ENCODE measurements around the gene KCND3.

Gene KCND3

DNA sequence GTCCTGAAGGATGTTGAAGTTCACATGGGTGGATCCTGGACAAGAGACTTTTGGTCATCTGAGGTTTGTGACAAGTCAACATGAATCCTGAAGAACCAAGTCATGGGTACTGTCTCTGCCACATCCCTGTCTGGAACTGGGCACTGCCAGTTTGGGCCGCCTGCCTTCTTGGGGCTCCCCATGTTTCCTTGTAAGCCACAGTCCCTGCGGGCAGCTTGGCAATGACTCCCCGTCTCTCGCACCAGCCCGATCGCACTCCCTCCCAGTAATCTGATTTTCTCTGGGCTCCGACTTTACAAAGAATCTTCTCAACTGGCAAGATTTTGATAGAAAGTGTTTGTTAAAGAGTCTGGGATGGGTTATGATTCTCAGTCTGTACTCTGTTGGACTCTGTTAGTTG lies 153.4 kb downstream of the KCND3 start:
- no peak for DNase-seq

DNA sequence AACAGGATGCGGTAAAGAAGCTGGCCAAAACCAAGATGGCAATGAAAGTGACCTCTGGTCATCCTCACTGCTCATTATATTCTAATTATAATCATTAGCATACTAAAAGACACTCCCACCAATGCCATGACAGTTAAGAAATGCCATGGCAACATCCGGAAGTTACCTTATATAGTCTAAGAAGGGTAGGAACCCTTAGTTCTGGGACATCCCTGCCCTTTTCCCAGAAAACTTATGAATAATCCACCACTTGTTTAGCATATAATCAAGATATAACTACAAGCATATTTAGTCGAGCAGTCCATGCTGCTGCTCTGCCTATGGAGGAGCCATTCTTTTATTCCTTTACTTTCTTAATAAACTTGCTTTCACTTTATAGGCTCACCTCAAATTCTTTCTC lies 154.0 kb downstream of the KCND3 start:
- no peak for DNase-seq

DNA sequence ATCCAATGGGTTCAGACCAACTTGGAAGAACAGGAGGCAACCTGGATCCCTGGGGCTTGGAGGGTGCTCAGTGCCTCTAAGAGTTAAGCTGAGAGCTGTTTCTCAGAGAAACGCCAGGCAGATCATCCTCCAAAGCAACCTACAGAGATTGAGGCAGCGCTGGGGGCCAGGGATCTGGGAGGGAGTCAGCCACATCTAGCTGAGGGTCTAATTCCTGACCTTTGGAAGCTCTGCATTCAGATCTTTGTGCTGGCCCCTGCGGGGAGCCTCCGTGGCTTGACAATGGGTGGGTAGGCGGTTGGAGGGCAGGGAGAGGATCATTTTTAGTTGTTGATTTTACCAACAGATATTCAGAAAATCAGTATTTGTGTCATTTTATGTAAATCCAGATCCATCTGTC lies 154.5 kb downstream of the KCND3 start:
- DNase-seq: no peak

DNA sequence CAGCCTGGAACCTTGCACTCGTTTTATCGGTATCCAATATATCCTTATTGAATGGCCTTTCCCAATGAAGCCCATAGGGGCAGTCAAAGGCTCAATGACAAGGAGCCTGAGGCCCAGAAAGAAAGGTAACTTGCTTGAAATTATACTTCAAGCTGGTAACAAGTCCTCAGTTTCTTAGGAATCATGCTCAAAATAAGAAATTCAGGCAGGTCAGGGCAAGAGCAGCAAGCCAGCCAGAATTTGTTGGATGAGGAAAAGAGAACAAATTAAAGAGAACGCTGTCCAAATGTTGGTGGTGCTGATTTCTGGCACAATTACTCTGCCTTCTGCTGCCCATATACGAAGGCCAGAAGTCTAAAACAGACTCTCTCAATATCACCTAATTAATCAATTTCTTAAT lies 156.1 kb downstream of the KCND3 start:
- no peak for DNase-seq

DNA sequence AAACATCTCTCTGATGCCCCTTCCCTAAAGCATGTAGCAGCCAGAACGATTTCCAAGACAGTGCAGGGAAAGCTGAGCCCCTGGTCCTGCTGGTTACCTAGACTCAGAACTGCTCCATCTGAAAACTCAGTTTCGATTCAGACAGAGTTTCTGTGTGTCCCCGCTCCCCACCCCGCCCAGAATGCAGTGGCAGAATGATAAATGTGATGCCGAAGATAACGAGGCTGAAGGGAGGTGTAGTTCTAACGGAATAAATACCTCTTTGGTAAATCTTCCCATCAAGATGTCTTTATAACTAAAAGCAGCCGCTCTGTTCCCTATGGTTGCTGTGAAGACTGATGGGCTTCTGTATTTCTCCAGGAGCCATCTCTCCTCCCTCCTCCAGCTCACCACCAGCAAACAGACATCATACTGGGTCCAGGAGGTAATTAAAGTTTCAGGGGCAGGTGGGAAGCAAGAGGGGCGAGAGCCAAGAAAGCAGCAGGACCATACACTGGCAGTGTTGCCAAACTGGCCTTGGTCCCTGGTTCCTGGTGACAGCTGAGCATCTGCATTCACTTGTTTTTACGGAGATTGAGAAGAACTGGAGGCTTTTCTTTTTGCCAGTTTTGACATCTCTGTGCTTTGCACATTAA lies 156.8 kb downstream of the KCND3 start:
- DNase-seq: no peak

DNA sequence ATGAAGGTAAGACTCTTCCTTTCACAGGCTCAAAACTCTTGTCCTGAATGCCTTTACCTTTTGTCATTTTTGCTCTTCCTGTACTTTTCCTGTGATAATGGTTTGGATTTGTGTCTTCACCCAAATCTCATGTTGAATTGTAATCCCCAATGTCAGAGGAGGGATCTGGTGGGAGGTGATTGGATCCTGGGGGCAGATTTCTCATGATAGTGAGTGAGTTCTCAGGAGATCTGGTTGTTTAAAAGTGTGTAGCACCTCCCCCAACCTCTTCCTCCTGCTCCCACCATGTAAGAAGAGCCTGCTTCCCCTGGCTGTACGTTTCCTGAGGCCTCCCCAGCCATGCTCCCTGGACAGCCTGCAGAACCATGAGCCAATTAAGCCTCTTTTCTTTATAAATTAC lies 158.3 kb downstream of the KCND3 start:
- DNase-seq: no peak

DNA sequence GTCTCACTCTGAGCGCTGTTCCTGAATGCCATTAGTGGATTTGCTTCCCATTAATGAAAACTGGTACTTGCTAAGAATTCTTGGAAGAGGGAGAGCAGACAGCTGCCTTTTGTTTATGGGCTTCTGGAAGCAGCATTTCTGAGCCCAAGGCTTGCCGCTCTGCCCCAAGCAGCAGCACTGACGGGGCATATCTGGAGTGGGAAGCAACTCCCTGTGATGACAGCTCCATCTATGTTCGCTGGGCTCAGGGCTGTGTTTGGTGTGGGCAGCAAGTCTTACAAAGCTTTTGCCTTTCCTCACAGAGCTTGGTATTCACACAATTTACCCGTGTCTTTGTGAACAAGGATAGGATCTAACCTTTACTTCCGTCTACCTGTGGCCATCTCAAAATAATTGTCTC lies 161.5 kb downstream of the KCND3 start:
- DNase-seq: no peak

DNA sequence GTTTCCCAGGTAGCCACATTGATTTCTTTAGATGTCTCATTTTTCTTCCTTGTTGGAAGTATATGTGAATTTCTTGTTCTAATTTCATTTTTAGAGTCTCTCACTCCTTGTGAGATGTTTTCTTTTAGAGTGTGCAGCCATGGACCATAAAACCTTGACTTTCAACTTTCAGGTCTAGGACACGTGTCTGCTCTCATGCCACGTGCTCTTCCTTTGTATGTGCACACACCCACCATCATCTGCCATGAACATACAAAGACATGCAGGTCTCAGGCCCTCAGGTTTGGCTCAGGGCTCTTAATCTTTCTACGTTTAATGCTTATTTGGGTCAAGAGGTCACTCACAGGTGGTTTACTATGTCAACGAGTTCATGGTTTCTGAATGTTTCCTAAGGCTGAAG lies 163.2 kb downstream of the KCND3 start:
- DNase-seq: no peak

DNA sequence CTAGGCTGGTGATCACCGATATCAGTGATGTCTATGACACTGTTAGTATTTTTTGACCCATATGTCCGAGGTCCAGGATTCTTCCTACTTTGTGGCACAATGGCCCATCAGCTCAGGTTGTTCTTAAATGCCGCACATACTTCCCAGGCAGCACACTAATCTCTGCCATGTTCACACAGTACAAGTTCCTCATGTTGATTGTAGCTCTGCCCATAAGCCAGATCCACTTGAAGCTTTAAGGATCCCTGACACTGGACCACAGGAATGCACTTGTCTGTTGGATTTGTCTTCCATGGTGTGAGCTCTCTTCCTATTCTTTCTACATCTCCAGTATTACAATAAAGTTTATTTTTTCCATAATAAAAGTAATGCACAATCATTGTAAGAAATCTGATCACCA lies 164.3 kb downstream of the KCND3 start:
- no peak for DNase-seq

DNA sequence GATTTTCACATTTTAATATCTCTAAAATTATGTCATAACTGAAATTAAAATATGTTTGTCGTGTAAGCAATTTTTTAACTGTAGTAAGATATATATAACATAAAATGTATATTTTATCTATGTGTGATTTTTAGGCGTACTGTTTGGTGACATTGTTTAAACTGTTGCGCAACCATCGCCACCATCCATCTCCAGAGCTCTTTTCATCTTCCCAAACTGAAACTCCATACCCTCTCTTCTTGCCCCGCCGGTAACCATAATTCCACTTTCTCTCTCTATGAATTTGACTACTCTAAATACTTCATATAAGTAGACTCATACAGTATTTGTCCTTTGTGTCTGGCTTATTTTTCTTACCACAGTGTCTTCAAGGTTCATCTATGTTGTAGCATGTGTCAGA lies 167.3 kb downstream of the KCND3 start:
- no peak for DNase-seq

DNA sequence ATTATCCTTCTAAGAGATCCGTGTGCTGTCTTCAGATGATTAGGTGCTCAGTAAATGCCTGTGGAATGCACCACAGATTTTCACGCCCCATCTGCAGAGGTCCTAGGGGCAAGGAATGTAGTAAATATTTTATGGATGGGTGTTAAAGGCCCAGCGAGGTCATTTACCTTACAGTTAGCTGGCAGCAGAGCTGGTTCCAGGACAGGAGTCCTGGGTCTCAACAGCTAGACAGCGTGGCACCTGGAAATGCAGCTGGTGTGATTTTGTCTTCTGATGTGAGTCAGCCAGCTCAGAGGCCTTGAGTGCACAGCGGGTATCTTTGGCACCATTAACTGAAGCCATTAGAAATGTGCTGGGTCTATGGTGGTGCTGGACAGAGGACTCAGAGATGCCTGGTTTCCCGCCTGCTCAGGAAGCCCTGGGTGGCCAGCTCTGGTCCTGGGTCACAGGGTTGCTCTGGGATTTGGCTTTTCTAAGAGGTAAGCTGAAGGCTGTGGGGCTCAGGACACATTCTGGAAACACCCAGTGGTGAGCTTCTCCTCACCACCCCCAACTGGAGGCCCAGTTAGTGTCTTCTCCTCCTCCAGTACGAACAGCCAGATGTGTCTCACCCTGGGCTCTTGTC lies 168.2 kb downstream of the KCND3 start:
- no peak for DNase-seq

DNA sequence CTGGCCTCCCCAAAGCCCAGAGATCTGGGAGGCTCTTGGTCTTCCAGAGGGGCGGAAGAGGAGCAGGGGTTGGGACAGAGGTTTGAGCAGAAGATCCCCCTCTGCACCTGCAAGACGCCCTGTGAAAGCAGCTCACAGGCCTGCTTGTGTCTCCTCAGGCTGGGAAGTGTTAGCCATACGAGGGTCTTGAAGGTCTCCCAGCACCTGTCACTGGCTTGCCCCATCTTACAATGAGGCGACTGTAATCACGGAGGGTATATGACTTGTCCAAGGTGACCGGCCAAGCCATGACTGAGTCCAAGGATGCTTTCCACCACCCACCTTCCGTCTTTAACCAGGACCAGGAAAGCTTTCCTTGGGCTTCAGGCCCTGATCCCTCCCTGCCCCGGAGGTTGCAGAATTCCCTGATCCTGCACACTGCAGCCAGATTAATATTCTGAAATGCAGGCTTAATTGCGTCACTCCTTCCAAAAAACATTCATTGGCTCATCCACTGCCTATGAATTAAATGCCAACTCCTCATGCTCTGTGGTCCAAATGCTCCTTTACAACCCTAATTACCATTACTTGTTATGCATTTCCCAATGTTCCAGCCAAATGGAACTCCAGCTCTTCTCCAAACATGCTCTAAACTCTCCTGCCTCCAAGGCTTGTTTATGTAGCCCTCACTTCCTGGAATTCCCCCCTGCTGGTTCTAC lies 169.8 kb downstream of the KCND3 start:
- no peak for DNase-seq

DNA sequence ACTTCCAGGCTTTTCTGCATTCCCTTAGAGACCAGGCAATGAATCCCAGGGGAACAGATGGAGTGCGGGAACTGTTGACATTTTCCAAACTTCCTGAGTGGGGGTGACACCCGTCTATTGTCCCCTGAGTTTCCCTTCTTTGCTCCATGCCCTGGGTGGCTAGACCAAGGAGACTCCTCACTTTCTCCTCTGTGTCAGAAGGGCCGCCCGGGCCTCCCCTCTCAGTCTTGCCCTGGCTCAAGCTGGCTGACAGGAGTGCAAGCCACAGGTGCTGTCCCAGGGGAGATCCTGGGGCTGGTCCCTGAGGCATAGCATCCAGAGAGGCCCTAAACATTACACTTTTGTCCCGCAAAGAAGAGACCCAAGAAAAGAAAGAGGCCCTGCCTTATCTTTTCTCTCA lies 170.9 kb downstream of the KCND3 start:
- no peak for DNase-seq

DNA sequence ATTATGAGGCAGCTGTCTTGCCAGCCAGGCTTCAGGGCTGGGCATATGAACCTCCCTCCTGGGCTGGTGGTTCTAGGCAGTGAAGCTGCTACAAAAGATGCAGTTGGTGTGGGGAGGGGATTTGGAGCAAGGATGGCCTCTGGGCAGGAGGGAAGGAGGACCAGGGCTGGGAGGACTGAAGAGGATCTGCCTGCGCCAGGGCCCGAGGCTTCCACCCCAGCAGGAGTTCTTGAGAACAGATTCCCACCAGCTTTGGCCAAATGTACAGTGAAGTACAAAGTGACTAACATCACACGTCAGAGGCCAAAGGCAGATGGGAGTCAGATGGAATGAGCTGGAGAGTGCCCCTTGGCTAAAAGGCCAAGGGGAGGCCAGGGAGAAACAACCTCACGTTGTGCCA lies 171.4 kb downstream of the KCND3 start:
- DNase-seq: no peak

DNA sequence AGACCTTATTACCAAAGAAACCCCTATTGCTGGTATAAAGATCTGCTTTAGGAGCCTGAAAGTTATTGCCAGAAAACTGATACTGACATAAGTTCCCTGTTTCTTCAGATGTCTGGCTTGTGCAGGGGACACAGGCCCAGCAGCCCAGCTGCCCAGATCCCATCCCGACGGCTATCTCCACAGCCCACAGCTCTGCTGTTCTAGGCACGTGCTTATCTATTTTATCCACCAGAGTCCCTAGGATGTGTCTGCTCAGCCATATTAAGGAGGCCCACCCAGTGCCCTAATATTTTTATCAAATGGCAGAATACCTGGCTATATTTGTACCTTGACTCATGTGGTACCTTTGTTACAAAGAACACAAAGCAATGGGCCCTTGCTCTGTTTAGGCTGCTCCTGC lies 174.8 kb downstream of the KCND3 start:
- no peak for DNase-seq

DNA sequence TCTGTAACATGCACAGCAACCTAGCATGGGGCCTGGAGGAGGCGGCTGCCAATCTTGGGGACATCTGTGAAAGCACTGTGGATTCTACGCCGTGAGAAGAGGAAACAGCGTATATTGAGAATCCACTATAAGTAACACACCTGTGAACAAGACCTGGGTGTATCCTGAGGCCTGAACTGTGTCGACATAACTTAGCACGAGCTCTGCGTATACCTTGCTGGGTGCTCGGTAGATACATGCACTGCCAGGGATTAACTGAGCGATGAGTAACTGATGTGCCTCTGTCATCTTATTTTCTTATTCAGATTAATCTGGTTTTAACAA lies 175.2 kb downstream of the KCND3 start:
- no peak for DNase-seq

DNA sequence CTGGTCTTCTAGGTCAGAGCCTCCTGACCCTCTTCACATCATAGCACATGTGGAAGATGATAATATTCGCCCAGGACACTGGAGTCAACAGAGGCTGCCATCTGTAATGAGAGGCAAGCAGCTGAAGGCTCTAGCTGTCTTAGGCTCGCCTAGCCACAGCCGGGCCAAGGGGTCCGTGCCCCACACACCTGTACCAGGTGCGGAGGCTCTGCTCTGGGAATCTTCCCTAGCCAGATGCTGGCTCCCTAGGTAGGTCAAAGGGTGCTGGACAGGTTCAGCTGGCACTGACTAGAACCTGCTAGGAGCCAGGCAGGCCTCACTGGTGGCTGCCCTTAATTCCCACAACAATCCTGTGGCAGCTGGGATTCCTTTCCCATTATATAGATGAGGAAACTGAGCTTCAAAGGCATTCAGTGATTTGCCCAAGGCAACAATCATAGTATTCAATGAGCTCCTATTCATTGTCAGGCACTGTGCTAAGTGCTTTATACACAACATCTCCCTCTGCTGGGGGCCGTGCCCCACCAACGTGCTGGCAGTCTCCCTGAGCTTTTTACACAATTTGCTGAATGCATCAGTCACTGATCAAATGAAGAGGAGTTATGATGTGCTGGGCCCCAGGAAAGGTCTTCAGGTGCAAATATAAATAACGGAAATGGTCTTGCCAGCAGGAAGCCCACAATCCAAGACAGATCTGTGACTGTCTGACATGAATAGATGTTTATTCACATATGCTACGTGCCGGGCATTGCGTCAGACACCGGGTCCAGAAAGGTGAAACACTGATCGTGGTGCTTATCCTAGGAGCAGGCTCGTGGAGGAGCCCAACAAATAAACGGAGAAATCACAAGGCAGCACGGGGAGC lies 175.8 kb downstream of the KCND3 start:
- DNase-seq: no peak

DNA sequence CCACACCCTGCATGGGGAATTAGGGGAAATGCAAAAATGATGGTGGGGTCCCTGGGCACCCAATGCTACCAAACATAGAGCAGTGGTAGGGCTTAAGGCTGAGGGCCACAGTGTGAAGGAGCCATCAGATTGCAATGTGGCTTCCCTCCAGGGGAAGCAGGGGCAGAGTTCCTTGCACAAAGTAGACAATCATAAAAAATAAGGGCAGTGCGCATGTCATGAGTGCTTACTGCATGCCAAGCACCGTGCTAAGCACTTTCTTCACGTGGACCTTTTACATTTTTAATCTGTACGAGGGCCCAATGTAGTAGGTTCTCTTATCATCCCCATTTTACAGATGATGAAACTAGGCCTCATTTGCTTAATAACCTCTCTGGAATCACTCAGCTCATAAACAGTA lies 177.2 kb downstream of the KCND3 start:
- no peak for DNase-seq

DNA sequence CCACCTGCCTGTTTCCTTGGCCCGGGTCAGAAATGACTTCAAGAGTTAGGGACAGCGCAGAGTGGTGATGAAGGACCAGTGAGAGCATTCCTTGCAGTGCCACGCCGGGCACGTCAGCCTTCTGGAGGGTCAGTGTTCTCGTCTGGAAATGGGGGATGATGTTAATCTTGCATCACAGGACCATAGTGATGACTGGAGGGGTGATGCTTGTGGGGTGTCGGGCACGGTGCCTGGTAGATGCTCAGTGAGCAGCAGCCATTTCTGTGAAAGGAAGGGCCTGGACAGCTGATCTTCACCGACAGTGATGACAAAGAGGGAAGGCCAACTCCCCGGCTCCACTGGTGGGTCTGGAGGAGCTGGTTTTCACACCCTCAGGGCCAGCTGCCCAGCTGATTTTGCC lies 177.6 kb downstream of the KCND3 start:
- no peak for DNase-seq

DNA sequence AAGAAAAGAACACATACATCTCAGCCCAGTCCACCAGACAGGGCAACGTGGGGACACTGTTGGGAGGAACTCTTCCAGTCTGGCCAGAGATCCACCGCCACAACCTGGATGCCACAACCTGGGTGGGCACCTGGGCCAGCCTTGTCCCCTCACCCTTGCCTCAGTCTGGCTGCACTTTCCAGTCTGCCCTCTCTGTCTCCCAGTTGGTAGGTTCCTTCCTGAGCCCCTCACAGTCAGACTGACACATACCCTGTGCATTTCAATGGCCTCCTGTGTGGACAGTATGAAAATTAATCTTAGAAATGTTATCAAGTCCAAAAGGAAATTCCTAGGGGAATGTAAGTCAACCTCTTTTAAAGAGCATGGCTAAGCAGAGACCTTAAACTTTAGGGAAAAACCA lies 184.2 kb downstream of the KCND3 start:
- DNase-seq: no peak

DNA sequence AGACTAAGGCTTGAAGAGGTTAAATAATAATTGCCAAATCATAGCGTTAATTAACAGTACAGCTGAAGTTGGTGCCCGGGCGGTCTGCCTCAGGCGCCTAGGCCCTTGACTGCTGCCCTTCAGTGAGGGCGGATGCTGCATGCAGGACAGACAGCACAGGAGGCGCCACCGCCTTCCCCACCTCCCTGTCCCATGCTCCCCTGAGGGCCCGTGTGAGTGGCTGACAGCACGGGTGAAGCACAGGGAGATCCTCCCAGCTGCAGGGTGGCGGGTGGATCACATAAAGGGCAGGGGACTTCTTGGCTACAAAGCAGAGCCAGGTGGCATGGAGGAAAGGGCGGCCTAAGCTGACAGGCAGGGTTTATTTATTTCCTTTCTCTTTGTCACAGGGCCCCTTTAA lies 184.7 kb downstream of the KCND3 start:
- no peak for DNase-seq

DNA sequence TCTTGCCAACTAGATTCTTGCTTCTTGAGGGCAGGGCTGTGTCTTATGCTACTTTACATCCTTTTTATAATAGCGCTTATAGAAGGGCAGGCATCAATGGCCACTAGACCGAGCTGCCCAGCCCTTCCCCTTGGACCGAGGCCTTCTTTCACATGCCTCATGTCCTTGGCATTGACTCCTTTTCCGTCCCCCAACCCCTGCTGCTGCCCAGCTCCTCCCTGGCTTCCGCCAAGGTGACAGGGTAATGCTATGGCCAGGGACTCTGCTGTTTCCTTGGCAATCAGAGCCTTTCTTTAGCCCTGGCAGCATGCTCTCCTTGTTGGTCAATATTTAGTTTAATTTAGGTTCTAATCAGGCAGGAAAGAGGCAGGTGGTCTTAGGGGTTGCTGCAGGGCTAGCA lies 185.5 kb downstream of the KCND3 start:
- no peak for DNase-seq

DNA sequence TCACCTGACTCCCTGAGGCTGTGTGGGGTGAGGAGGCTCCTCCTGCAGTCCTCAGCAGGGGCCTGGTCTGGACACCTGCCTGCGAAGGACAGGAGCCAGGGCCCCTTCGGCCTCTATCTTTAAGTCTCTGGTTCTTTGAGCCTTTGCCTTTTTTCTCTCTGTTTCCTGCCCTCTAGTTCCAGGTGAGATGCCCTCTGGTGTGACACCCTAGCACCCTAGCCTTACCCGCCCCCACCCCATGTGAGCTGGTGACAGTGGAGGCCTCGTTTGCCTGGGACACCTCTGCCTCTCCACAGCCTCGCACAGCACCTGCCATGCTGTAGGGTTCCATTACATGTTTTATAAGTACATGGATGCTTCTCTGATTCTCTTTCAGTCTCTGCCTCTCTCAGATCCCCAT lies 186.5 kb downstream of the KCND3 start:
- DNase-seq: no peak

DNA sequence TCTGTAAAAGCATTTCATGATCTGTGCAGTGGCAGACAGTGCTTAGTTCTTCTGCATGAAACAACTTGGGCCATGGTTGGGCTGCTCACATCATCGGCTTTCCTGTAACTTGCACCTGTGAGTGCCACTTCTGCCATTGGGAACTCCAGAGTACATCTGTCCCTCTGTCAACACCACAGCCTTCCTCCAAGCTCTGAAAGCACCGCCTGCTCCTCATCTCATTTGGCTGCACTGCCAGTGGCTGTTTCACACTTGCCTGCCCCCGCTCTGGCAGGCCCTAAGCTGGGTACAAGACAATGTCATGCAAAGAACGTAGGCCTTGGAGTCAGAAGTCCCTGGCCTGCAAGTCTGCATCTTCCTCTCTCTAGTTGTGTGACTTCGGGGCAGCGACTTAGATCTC lies 187.4 kb downstream of the KCND3 start:
- no peak for DNase-seq
